HG03060 (cell line): ENCODE data around the gene SLC6A12.

ENCODE experiments used
- ATAC-seq: cut with Tn5 transposase; IDR thresholded peaks from one replicate; pipeline ENCODE4 v1.9.1; 2021; ENCODE audit warnings: low read depth, moderate number of reproducible peaks; ENCODE audit not compliant: unreplicated experiment

SLC6A12 gene

DNA sequence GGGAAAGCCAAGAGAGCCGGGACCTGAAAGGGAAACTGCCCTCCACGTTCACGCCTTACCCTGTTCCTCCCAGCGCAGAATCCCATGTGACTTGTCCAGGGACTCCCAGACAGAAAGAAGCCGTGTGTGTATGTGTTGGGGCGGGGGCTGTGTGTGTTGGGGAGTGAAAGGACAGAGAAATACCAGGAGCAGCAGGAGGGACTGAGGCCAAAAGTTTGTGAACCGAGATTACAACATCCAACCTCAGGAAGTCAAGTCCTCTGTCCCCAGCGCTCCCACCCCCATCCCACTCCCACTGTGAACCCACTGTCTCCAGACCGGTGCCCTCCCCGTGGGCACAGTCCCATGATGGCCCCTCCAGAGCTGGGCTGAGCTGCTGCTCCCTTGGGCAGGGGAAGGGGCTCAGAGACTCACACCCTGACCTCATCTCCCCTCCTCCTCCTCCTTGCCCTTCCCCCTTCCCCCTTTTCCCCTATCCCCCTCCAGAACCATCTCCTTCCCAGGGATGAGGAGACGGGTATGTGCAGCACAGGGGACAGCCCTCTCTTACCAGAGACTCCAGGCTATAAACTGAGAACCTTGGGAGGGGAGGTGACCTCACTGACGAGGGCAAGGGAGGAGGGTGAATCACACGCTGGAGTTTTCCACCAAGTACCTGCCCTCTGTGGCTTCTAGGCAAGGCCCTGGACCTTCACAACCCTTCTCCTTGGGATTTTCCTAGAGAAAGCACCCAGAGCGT, at the start of gene SLC6A12:
SLC6A12 (minus strand) TSS at position 155 of the 739 bp plus-strand sequence. CDS start 4,171 bp downstream, outside the sequence.
- no peak for ATAC-seq

- ATAC-seq: no peak
These were observed 49.6 kb upstream of the SLC6A12 start for GRCh38 chr12:263574-263973.

DNA sequence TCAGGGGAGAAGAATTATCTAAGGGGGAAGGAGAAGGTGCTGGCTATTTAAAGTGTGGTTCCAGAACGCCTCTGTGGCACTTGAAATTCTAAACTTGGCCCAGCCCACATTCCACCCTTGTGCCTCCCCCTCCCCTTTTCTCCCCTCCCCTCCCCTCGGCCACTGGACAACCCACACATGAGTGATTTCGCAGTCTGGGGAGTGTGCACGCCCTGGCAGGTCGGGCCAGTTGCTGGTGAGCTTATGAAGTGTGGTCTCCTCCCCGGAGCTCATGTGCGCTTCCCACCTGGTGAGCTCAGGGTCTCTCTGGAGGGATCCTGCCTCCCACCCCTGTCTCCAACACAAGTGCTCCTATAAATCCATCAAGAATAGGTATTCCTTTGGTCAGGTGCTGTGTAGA, 48.9 kb upstream of the SLC6A12 start, which contains the start of gene SLC6A13:
SLC6A13 (minus strand) TSS at position 20 of the 400 bp plus-strand sequence. CDS start 2,784 bp downstream, outside the sequence.
- no peak for ATAC-seq

- no peak for ATAC-seq
These were observed 48.2 kb upstream of the SLC6A12 start for GRCh38 chr12:262113-262512.

GRCh38 chr12:257521-258321, 43.8 kb upstream of the SLC6A12 start:
- ATAC-seq: no peak

GRCh38 chr12:256958-257357, 43.0 kb upstream of the SLC6A12 start:
- no peak for ATAC-seq

DNA sequence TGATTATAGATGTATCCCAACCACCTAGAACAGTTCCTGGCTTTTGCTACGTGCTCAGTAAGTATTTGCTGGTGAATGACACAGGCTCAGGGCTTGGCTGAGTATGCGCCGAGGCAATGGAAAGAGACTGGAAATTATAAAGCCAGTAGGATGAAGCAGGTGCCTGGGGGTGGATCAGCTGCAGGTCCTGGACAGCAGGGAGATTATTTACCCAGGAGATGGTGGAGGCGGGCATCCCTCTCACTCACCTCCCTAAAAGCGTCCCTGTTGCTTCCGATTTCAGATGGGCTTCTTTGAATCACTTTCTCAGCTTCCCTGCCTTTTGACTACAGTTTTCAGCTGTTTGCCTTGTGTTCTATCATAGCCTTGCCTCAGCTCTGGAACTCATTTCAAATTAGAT, 42.3 kb upstream of the SLC6A12 start:
- ATAC-seq: no peak

DNA sequence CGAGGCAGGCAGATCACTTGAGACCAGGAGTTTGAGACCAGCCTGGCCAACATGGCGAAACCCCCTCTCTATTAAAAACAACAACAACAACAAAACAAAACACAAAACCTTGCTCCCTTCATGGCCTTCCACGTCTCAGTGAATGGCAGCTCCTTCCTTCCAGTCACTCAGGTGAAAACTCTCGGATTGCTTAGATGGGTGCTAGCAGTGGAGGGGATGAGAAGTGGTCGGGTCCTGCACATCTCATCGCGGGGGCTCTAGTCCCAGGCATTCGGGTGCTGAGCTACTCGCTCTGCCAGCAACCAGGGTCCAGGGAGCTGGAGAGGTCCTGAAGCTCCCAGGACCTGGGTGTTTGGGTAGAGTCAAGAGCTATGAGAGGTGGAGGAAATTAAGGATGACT, 41.0 kb upstream of the SLC6A12 start:
- ATAC-seq: no peak

DNA sequence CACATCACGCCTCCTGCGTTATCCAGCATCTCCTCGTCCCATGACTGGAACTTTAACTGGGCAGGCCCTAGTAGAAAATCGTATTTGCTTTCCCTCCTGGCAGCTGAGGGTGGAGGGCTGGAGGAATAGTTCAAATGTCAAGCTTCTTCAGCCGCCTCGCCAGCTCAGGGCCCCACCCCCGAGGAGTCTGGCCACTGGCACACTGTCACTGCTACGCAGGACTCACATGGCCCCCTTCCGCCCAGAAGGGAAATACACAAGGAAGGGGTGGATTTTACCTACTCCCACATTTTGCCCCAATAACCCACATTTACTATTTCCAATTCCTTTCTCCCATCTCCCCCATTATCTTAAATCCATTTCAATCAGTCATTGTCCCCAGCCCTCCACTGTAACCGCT, 40.1 kb upstream of the SLC6A12 start:
- ATAC-seq: no peak

- no peak for ATAC-seq
These were observed 39.3 kb upstream of the SLC6A12 start for GRCh38 chr12:253116-253831.

DNA sequence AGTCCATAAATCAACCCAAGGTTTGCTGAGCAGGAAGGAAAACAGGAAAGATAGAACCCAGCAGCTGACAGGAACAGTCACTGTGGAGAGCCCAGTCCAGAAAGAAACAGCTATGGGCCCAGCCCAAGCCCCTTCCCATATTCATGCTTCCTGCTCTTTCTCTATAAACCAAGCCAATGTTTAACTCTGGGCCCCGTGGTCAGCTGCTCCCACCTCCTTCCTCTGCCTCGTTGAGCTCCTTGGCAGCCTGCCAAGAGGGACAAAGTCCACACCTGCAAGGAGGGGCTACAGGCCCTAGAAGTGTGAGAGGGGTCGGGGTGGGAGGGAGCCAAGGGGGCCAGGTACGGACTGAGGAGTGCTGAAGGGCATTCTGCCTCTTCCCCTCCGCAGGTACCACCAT, 38.7 kb upstream of the SLC6A12 start:
- ATAC-seq: no peak

DNA sequence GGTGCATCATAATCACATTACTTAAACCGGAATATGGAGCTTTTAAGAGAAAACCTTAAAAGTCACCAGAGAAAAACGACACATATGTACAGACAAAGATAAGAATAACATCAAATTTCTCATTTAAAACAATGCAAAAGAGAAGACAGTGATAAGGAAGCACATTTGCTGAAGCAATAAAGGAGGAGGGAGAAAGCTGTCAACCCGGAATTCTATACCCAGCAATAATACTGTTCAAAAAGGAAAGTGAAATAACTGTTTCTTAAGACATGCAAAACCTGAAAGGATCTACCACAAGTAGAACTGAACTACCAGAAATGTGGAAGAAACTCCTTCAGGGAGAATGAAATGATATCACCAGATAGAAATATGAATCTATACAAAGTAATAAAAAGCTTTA, 33.3 kb upstream of the SLC6A12 start:
- no peak for ATAC-seq

DNA sequence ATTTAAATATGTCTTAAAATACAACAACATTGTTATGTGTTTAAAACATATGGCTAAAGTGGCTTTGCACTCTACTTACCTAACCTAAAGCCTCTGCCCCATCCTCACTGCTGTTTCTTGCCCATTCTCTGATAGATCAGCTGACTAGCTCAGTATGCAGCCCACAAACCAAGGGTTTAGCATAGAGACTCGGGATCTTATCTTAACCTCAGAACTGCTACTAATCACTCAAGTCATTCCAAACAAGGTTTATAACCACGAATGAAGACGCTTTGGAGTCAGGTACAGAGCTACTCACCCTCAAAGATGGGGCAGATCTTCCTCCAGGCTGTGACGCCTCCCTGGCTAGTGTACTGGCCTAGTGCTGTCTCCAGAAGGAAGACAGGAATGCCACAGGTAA, 29.4 kb upstream of the SLC6A12 start:
- ATAC-seq: no peak

DNA sequence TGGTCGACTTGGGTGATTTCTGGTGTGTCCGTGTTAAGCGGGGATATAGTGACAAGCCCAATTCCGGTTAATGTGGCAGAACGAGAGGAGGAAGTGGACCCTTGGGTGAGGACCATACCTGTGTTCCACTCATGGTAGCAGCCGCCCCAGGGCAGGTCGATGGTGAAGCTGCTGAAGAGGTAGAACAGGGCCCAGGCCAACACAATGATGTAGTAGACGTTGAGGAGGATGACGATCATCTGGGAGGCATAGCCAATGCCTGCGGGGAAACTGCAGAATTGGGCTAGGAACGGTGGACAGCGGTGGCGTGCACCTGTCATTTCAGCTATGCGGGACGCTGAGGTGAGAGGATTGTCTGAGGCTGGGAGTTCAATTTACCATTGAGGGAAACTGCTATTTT, 28.5 kb upstream of the SLC6A12 start:
- no peak for ATAC-seq

DNA sequence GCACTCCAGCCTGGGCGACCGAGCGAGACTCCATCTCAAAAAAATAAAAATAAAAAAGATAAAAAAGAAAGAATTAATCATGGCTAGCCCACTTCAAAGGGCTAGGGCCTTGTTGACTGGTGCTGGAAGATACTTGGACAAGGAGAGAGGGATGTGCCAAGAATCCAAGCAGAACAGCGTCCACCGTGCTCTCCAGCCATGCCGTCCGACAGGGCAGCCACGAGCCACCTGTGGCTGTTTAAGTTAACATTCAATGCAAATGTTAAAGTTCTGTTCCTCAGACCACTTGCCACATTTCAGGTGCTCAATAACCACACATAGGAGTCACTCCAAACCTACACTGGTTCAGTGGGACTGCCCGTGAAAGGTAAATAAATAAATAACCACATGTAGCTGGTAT, 27.3 kb upstream of the SLC6A12 start:
- no peak for ATAC-seq

- no peak for ATAC-seq
These were observed 26.6 kb upstream of the SLC6A12 start for GRCh38 chr12:240566-240965.

DNA sequence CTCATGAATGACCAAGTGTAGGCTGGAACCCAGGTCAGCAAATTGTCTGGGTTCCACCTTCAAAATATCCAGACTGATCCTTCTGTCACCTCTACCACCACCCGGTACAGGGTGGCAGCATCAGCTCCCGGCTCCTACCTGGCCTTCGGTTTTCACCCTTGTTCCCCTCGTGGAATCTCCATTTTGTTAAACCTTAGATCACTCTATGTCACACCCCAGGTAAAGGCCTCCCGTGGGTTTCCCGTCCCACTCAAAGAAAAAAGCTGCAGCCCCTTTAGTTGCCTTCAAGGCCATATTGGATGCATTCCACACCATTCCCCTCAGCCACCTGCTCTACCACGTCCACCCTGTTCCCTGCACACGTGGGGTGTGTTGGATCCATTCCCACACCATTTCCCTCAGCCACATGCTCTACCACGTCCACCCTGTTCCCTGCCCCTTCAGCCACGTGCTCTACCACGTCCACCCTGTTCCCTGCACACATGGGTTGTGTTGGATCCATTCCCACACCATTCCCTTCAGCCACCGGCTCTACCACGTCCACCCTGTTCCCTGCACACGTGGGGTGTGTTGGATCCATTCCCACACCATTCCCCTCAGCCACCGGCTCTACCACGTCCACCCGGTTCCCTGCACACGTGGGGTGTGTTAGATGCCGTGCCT, 24.9 kb upstream of the SLC6A12 start:
- no peak for ATAC-seq

- no peak for ATAC-seq
These were observed 24.2 kb upstream of the SLC6A12 start for GRCh38 chr12:238116-238515.

DNA sequence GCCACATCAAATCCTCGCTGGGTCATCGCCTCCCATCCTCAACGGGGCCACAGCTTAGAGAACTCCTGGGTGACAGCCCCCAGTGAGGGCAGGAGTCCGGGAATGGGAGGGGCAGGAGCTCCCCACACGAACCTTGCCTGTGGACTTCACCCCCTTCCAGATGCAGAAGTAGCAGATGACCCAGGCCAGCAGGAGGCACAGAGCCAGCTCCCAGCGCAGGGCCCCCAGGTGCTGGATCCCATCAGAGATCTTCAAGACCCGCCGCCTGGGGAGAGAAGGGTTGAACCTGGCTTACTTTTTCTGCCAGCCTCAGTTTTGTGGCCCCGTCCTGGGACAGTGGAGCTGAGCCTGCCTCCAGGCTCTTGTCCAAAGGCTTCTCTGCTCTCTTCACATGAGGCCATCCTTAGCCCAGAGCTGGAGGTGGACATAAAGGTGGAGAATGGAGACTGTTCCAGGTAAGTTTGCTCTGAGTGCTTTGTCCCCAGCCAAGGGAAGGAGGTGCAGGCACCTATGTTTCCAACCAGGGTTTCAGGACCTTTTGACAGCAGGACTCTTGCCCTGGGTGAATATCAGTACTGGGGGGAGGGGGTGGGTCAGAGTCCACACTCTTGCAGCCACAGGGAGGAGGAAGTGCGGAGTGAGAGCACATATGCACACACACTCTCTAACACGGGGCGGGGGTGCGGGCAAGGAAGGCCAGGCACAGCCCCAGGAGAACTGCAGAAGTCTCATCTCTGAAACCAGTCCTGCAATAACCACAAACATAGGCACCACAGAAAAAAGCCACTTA, 23.3 kb upstream of the SLC6A12 start:
- ATAC-seq: no peak

DNA sequence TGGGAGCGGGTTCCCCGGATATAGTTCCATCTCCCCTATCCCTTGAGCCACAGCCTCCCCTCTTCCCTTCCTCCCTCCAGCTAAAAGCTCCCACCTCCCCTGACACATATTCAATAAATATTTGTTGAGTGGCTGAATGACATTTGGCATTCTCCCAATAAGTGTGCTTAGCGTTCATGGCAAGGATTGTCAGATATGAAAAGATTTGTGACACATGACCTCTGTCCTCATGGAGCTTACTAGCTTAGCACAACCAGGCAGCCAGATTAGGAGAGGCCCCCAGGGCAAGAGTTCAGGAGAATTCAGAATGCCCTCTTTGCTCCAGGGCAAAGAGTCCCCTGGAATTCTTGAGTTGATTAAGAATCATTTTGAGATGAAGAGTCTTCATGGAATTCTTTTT, 22.5 kb upstream of the SLC6A12 start:
- no peak for ATAC-seq
